A549 (cell line): Measurements from ENCODE around the gene PNPLA3. TPM values are rescaled to one million over a fixed set of nuclear protein-coding genes. Genes with fewer than 3 reads are reported as not detected.

Source experiments
- ATAC-seq, 2 experiments: fragments of 200-7000 bp in 1 of 2; fragments of >200 bp in 1 of 2; cut with Nextera tagmentation in 1 of 2; cut with Tn5 transposase in 1 of 2; 3 replicates each; pipeline versions ENCODE4 v1.8.0 to v1.9.1; 2018 to 2020; ENCODE audit warnings: mild to moderate bottlenecking in 1 of 2, moderate library complexity in 1 of 2
- CTCF ChIA-PET: fragments of 300-600 bp; sonication (Branson Sonifier 250); formaldehyde crosslinking; extraction: SDS; loops from one replicate; lab custom pipeline; 2021; ENCODE audit warnings: antibody characterized with exemption, inconsistent platforms; lab: Yijun Ruan, JAX
- POLR2A ChIA-PET: fragments of 350-600 bp; formaldehyde crosslinking; extraction: SDS; loops from one replicate; lab custom pipeline; 2021; ENCODE audit warnings: antibody characterized with exemption, inconsistent platforms; lab: Yijun Ruan, JAX
- DNase-seq, 2 experiments: peaks; one replicate each; pipeline versions ENCODE4 v3.0.0 to v3.0.0-alpha.2; 2011 to 2016; ENCODE audit warnings: low read depth in 1 of 2, low spot score in 1 of 2
- FAIRE-seq: peaks from 2 replicates; lab custom pipeline; 2011; peaks lifted over from hg19 to GRCh38; lab: Jason Lieb, UNC
- H3K27ac ChIP-seq, 2 experiments: fragments of >200 bp; sonication (Bioruptor Twin); formaldehyde crosslinking; 3 replicates each; pipeline ENCODE4 v1.5.1; 2016 to 2017
- H3K4me1 ChIP-seq: fragments of >200 bp; sonication (Bioruptor Twin); formaldehyde crosslinking; 3 replicates; pipeline ENCODE4 v1.6.1; 2016
- H3K4me2 ChIP-seq: fragments of >200 bp; sonication (Bioruptor Twin); formaldehyde crosslinking; 3 replicates; pipeline ENCODE4 v1.6.1; 2016
- H3K4me3 ChIP-seq: fragments of >200 bp; sonication (Bioruptor Twin); formaldehyde crosslinking; 3 replicates; pipeline ENCODE4 v1.5.1; 2016
- H3K9me3 ChIP-seq: fragments of >200 bp; sonication (Bioruptor Twin); formaldehyde crosslinking; 3 replicates; pipeline ENCODE4 v1.6.1; 2016
- ATOH8 ChIP-seq: fragments of 250-450 bp; sonication (Bioruptor Pico); IDR thresholded peaks from 2 replicates; pipeline ENCODE4 v1.5.0; 2020; ENCODE audit warnings: low read depth, mild to moderate bottlenecking, moderate library complexity
- CBX2 ChIP-seq: fragments of 200-600 bp; sonication (generic); IDR thresholded peaks from 2 replicates; pipeline ENCODE4 v1.6.1; 2016; ENCODE audit warnings: low read depth, mild to moderate bottlenecking, borderline replicate concordance
- CHD4 ChIP-seq: fragments of 200-600 bp; sonication (generic); IDR thresholded peaks from 2 replicates; pipeline ENCODE4 v1.6.1; 2016; ENCODE audit warnings: antibody characterized with exemption, mild to moderate bottlenecking, borderline replicate concordance
- CTCF ChIP-seq: fragments of >200 bp; sonication (Bioruptor Twin); formaldehyde crosslinking; IDR thresholded peaks from 3 replicates; pipeline ENCODE4 v1.5.1; 2016
- EHF ChIP-seq: fragments of 250-450 bp; sonication (Bioruptor Pico); IDR thresholded peaks from 2 replicates; pipeline ENCODE4 v1.5.0; 2020; ENCODE audit warnings: mild to moderate bottlenecking
- EP300 ChIP-seq, 2 experiments: fragments of >200 bp; sonication (Bioruptor Twin); formaldehyde crosslinking; IDR thresholded peaks; 2 replicates in 1 of 2; 3 replicates in 1 of 2; pipeline ENCODE4 v1.6.1; 2016 to 2017
- ESRRA ChIP-seq: fragments of 150-350 bp; IDR thresholded peaks from 2 replicates; pipeline ENCODE4 v1.6.1; 2014; ENCODE audit warnings: mild to moderate bottlenecking, low read length, borderline replicate concordance
- FOSB ChIP-seq: fragments of 250-450 bp; sonication (Bioruptor Pico); IDR thresholded peaks from 2 replicates; pipeline ENCODE4 v1.5.0; 2020; ENCODE audit warnings: mild to moderate bottlenecking, moderate library complexity
- FOXS1 ChIP-seq: fragments of 250-450 bp; sonication (Bioruptor Pico); IDR thresholded peaks from 2 replicates; pipeline ENCODE4 v1.5.0; 2020; ENCODE audit warnings: mild to moderate bottlenecking, moderate library complexity
- GATA3 ChIP-seq: IDR thresholded peaks from 2 replicates; pipeline ENCODE4 v1.6.1; 2012; ENCODE audit warnings: borderline replicate concordance
- HMGXB4 ChIP-seq: fragments of 250-450 bp; sonication (Bioruptor Pico); IDR thresholded peaks from 2 replicates; pipeline ENCODE4 v1.5.0; 2021; ENCODE audit warnings: mild to moderate bottlenecking, moderate library complexity, borderline replicate concordance
- HOXA7 ChIP-seq: fragments of 250-450 bp; sonication (Bioruptor Pico); IDR thresholded peaks from 2 replicates; pipeline ENCODE4 v1.5.0; 2020; ENCODE audit warnings: mild to moderate bottlenecking, moderate library complexity
- HOXB5 ChIP-seq: fragments of 250-450 bp; sonication (Bioruptor Pico); IDR thresholded peaks from 2 replicates; pipeline ENCODE4 v1.5.0; 2020; ENCODE audit warnings: mild to moderate bottlenecking, moderate library complexity
- JUN ChIP-seq, 2 experiments: fragments of >200 bp; sonication (Bioruptor Twin); formaldehyde crosslinking; IDR thresholded peaks; 2 replicates in 1 of 2; 3 replicates in 1 of 2; pipeline ENCODE4 v1.6.1; 2016 to 2017
- KDM5A ChIP-seq: fragments of 200-600 bp; sonication (generic); IDR thresholded peaks from 2 replicates; pipeline ENCODE4 v1.6.1; 2016; ENCODE audit warnings: antibody characterized with exemption, mild to moderate bottlenecking
- MAX ChIP-seq: IDR thresholded peaks from 2 replicates; pipeline ENCODE4 v1.6.1; 2012
- MAZ ChIP-seq: fragments of 150-350 bp; IDR thresholded peaks from 2 replicates; pipeline ENCODE4 v1.6.1; 2014; ENCODE audit warnings: antibody characterized with exemption, low read depth, low read length, borderline replicate concordance
- MYC ChIP-seq: IDR thresholded peaks from 2 replicates; pipeline ENCODE4 v1.6.1; 2012; ENCODE audit warnings: mild to moderate bottlenecking, inconsistent platforms, low read length, improper control_type of control experiment, borderline replicate concordance
- NR3C1 ChIP-seq: fragments of >200 bp; sonication (Bioruptor Twin); formaldehyde crosslinking; IDR thresholded peaks from 3 replicates; pipeline ENCODE4 v1.6.1; 2017
- RARB ChIP-seq: fragments of 250-450 bp; sonication (Bioruptor Pico); IDR thresholded peaks from 2 replicates; pipeline ENCODE4 v1.8.0; 2021; ENCODE audit warnings: mild to moderate bottlenecking, moderate library complexity
- RNF2 ChIP-seq: fragments of 200-600 bp; sonication (generic); IDR thresholded peaks from 2 replicates; pipeline ENCODE4 v1.6.1; 2016; ENCODE audit warnings: low read depth, mild to moderate bottlenecking, antibody characterized with exemption, moderate library complexity, borderline replicate concordance
- TP53 ChIP-seq: fragments of 250-450 bp; sonication (Bioruptor Pico); IDR thresholded peaks from 2 replicates; pipeline ENCODE4 v1.5.0; 2021; ENCODE audit warnings: mild to moderate bottlenecking, moderate library complexity
- ZC3H11A ChIP-seq: fragments of 450-650 bp; IDR thresholded peaks from 2 replicates; pipeline ENCODE4 v1.6.1; 2014; ENCODE audit warnings: antibody characterized with exemption, mild to moderate bottlenecking
- ZFP36 ChIP-seq: fragments of 450-650 bp; IDR thresholded peaks from 2 replicates; pipeline ENCODE4 v1.6.1; 2014; ENCODE audit warnings: borderline replicate concordance; ENCODE audit not compliant: partially characterized antibody
- ZSCAN20 ChIP-seq: fragments of 250-450 bp; sonication (Bioruptor Pico); IDR thresholded peaks from 2 replicates; pipeline ENCODE4 v1.8.0; 2022; ENCODE audit warnings: mild to moderate bottlenecking, moderate library complexity
- WGBS: methylation state at CpG from one replicate; pipeline ENCODE4 v1.1.6; 2017; ENCODE audit errors: missing lambda C conversion rate; 5-methylcytosine and 5-hydroxymethylcytosine counted together
- polyA plus RNA-seq, 4 experiments: library from polyadenylated mRNA; depleted of rRNA in 3 of 4; stranded (reverse); fragments of >200 nt; fragmentation: RNase III in 1 of 4; extraction: RNeasy Plus Mini Kit Qiagen cat#74134 plus additional on column Dnase treatment in 1 of 4; gene quantifications; 2 replicates in 3 of 4; 3 replicates in 1 of 4; pipeline ENCODE4 v1.2.3, GENCODE V29; 2011 to 2017

The PNPLA3 gene
- polyA plus RNA-seq, 2 of the 4 experiments (the other 2 are of a cell fraction) = 1.3 to 1.8 TPM

- CTCF ChIA-PET = interaction anchor here (0.6 to 7.9 kb wide), 5 partner anchors 13 to 810 kb away, joined by 5 to 166 read pairs (median 9); no protein-coding TSS in a partner anchor
- H3K4me3 ChIP-seq = no peak overlapping the region
- TF ChIP-seq EP300 (IDR thresholded peaks at IDR 0.05) (no peak), RNF2 (no peak), GATA3 (no peak), ZC3H11A (no peak), MAZ (no peak), MYC (no peak), TP53 (CRISPR knock-in tag) (no peak), CHD4 (no peak)
- ATAC-seq = no peak
- no peaks in the 10 kb centered on the region for H3K9me3 ChIP-seq
- FAIRE-seq = no peak
- H3K27ac ChIP-seq = no peak overlapping the region
- WGBS = 93% methylated on average over 10 of the region's 13 CpGs
- no peaks in the 10 kb centered on the region for H3K4me1 ChIP-seq
- H3K4me2 ChIP-seq = no peak overlapping the region
- DNase-seq = no peak
- POLR2A ChIA-PET = no interaction called here
These were observed 66.4 kb downstream of the PNPLA3 start for GRCh38 chr22:43990044-43990443.

- Histone ChIP-seq H3K4me1 (no peaks in the 10 kb centered on the region), H3K27ac (no peak overlapping the region), H3K4me2 (no peak overlapping the region), H3K9me3 (no peaks in the 10 kb centered on the region), H3K4me3 (no peak overlapping the region)
- no peak for TF ChIP-seq TP53 (CRISPR knock-in tag)
- no peak for TF ChIP-seq ZC3H11A
- TF ChIP-seq FOSB (CRISPR knock-in tag) = no peak
- no peak for TF ChIP-seq HMGXB4
- TF ChIP-seq CBX2 = no peak
- TF ChIP-seq MYC = no peak
- TF ChIP-seq RARB (CRISPR knock-in tag) = no peak
- TF ChIP-seq HOXA7 (CRISPR knock-in tag) = no peak
- TF ChIP-seq MAZ = no peak
- TF ChIP-seq ZSCAN20 = no peak
- no peak for FAIRE-seq
- POLR2A ChIA-PET = interaction anchor here (0.7 kb wide), 1 partner anchor 179 kb away, joined by 3 read pairs; the partner anchor contains the start of gene EFCAB6
- CTCF ChIA-PET = interaction anchor here (0.6 to 7.9 kb wide), 8 partner anchors 13 to 634 kb away, joined by 3 to 166 read pairs (median 9); no protein-coding TSS in a partner anchor
- ATAC-seq = no peak
- no peak for DNase-seq
- 96% methylated on average over 11 of the region's 11 CpGs for WGBS
These were observed 67.9 kb downstream of the PNPLA3 start for GRCh38 chr22:43991316-43992020.

GRCh38 chr22:43992331-43992821 is 68.8 kb downstream of the PNPLA3 start:
- WGBS = 85% methylated on average over 10 of the region's 16 CpGs
- DNase-seq (no peak), FAIRE-seq (no peak), ATAC-seq (no peak; a peak in 1 of 6 replicates)
- POLR2A ChIA-PET = interaction anchor here (1.4 kb wide), 1 partner anchor 94 kb away, joined by 5 read pairs; no protein-coding TSS in a partner anchor
- Histone ChIP-seq H3K4me2 (no peak overlapping the region), H3K9me3 (no peaks in the 10 kb centered on the region), H3K27ac (no peak overlapping the region), H3K4me1 (no peaks in the 10 kb centered on the region), H3K4me3 (no peak overlapping the region)
- CTCF ChIA-PET = interaction anchor here (1.0 to 7.9 kb wide), 41 partner anchors 8 to 689 kb away, joined by 3 to 166 read pairs (median 6); partner anchors contain the start of genes PARVB and SAMM50
- no peak for TF ChIP-seq NR3C1
- no peak for TF ChIP-seq HOXB5
- no peak for TF ChIP-seq MAZ
- TF ChIP-seq EP300 (IDR thresholded peaks at IDR 0.05) = no peak
- TF ChIP-seq TP53 (CRISPR knock-in tag) = no peak
- TF ChIP-seq GATA3 = no peak
- no peak for TF ChIP-seq ZFP36
- no peak for TF ChIP-seq FOXS1 (CRISPR knock-in tag)
- no peak for TF ChIP-seq FOSB (CRISPR knock-in tag)
- TF ChIP-seq ESRRA = no peak
- TF ChIP-seq ATOH8 = no peak
- TF ChIP-seq JUN (IDR thresholded peaks at IDR 0.05) = no peak
- no peak for TF ChIP-seq HMGXB4
- no peak for TF ChIP-seq CTCF
- TF ChIP-seq MAX = no peak
- no peak for TF ChIP-seq EHF (CRISPR knock-in tag)
- no peak for TF ChIP-seq KDM5A
